NCI-H748 (cell line): ENCODE results near the gene MYBPC2.
"Not testable (repeated sequence)": the region's sequence is repeated elsewhere in the genome, so short reads cannot be mapped to it uniquely, and the experiment has no call there.

Source experiments
- DNase-seq: peaks from one replicate; lab custom pipeline; 2025; ENCODE audit not compliant: unreplicated experiment; lab: John Stamatoyannopoulos, UW

The MYBPC2 gene

GRCh38 chr19:50427318-50427925, 5.3 kb upstream of the MYBPC2 start:
- DNase-seq: no peak

GRCh38 chr19:50427997-50428425, 4.7 kb upstream of the MYBPC2 start:
- no peak for DNase-seq

GRCh38 chr19:50428772-50429463, 3.8 kb upstream of the MYBPC2 start:
- DNase-seq: no peak

- peak; percentile 37 for DNase-seq
Observed at GRCh38 chr19:50430888-50431342, 1.8 kb upstream of the MYBPC2 start.

- peak; percentile 90 for DNase-seq
Observed at GRCh38 chr19:50431343-50432220, 1.1 kb upstream of the MYBPC2 start.

- DNase-seq: no peak
Observed at GRCh38 chr19:50433201-50434180, 799 bp downstream of the MYBPC2 start.

- peak; percentile 60 for DNase-seq
Observed at GRCh38 chr19:50434525-50434924, 1.8 kb downstream of the MYBPC2 start.

GRCh38 chr19:50435221-50435620, 2.5 kb downstream of the MYBPC2 start:
- no peak for DNase-seq

GRCh38 chr19:50435627-50436026, 2.9 kb downstream of the MYBPC2 start:
- DNase-seq: no peak

- DNase-seq: no peak
Observed at GRCh38 chr19:50437862-50438449, 5.3 kb downstream of the MYBPC2 start.

GRCh38 chr19:50439130-50439529, 6.4 kb downstream of the MYBPC2 start:
- DNase-seq: not testable (repeated sequence)

GRCh38 chr19:50444059-50444458, 11.4 kb downstream of the MYBPC2 start:
- DNase-seq: no peak

GRCh38 chr19:50447053-50447452, 14.4 kb downstream of the MYBPC2 start:
- DNase-seq: no peak

- DNase-seq: no peak
Observed at GRCh38 chr19:50447750-50448149, 15.1 kb downstream of the MYBPC2 start.

GRCh38 chr19:50449236-50449899, 16.7 kb downstream of the MYBPC2 start:
- DNase-seq: peak; percentile 27

GRCh38 chr19:50450369-50451222, 17.9 kb downstream of the MYBPC2 start:
- DNase-seq: no peak

GRCh38 chr19:50451223-50451534, 18.5 kb downstream of the MYBPC2 start:
- no peak for DNase-seq

- DNase-seq: no peak
Observed at GRCh38 chr19:50453243-50453642, 20.6 kb downstream of the MYBPC2 start.

- DNase-seq: no peak
Observed at GRCh38 chr19:50455992-50456391, 23.3 kb downstream of the MYBPC2 start.
